Activated T-cell treated with anti-CD3 and anti-CD28 coated beads, Interleukin-2, amount 50 U/mL, for 4 hours (primary cell): ENCODE measurements around the gene CAMK2A. TPM values are rescaled to one million over a fixed set of nuclear protein-coding genes. Genes with fewer than 3 reads are reported as not detected.

Experiments used
- ATAC-seq, 2 donors: fragments of 200-7000 bp; cut with Tn5 transposase; one replicate each; pipeline ENCODE4 v1.10.0; 2021
- DNase-seq: peaks from one replicate; pipeline ENCODE4 v3.0.0-alpha.2; 2020
- H3K27me3 Mint-ChIP-seq: one replicate; pipeline ENCODE4 v1.8.0; 2021; ENCODE audit warnings: low read depth, mixed read lengths
- H3K36me3 Mint-ChIP-seq: one replicate; pipeline ENCODE4 v1.8.0; 2022; ENCODE audit warnings: mixed read lengths; ENCODE audit not compliant: insufficient read depth
- H3K4me1 Mint-ChIP-seq: one replicate; pipeline ENCODE4 v1.8.0; 2021; ENCODE audit warnings: low read depth, mixed read lengths
- H3K4me3 Mint-ChIP-seq: one replicate; pipeline ENCODE4 v1.8.0; 2021; ENCODE audit warnings: mild to moderate bottlenecking, moderate library complexity, mixed read lengths
- H3K9me3 Mint-ChIP-seq: one replicate; pipeline ENCODE4 v1.8.0; 2021; ENCODE audit warnings: mixed read lengths
- total RNA-seq, 3 donors: library from RNA; stranded (reverse); gene quantifications; one replicate each; pipeline ENCODE4 v1.2.1, GENCODE V29; 2021

CAMK2A gene
- total RNA-seq = not detected

GRCh38 chr5:150289551-150290390, at the start of gene CAMK2A:
TSS of gene CAMK2A (minus strand) at chr5:150289773. CDS start at chr5:150289625, 148 bp downstream.
- no peak for ATAC-seq
- Mint-ChIP-seq H3K4me1 (no peaks in the 10 kb centered on the region), H3K4me3 (no peak within 1 kb of the TSS), H3K9me3 (no peaks in the 10 kb centered on the region), H3K27me3 (peaks cover 6% of the 10 kb centered on the region), H3K36me3 (no peaks in the 10 kb centered on the region)
- DNase-seq = no peak

- H3K9me3 Mint-ChIP-seq = no peaks in the 10 kb centered on the region
- peaks cover 4% of the 10 kb centered on the region for H3K4me1 Mint-ChIP-seq
- no peak for ATAC-seq
- H3K27me3 Mint-ChIP-seq = no peaks in the 10 kb centered on the region
- no peaks in the 10 kb centered on the region for H3K36me3 Mint-ChIP-seq
- no peak overlapping the region for H3K4me3 Mint-ChIP-seq
- no peak for DNase-seq
Measured at GRCh38 chr5:150339165-150339564, 49.6 kb upstream of the CAMK2A start.

- H3K27me3 Mint-ChIP-seq = no peaks in the 10 kb centered on the region
- H3K9me3 Mint-ChIP-seq = no peaks in the 10 kb centered on the region
- ATAC-seq (no peak), DNase-seq (no peak)
- H3K4me3 Mint-ChIP-seq = no peak overlapping the region
- no peaks in the 10 kb centered on the region for H3K36me3 Mint-ChIP-seq
- H3K4me1 Mint-ChIP-seq = peaks cover 4% of the 10 kb centered on the region
Measured at GRCh38 chr5:150338546-150338945, 49.0 kb upstream of the CAMK2A start.

DNA sequence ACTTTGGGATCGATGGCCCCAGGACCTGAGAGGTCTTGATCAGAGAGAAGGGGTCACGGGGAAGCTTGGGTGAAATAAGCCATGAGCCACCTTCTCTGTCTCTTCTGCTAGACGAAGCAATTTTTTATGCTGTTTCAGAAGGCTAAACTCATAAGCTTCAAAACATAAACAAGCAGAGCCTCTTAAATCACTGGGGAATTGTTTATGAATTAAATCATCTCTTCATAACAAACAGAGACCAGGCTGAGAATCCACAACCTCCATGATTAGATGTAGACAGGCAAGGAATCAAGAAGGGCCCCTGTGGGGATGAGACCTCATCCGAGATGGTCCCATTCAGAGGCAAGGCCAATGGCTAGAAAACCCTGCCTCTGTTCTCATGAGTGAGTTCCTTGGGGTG, 46.2 kb upstream of the CAMK2A start:
- no peaks in the 10 kb centered on the region for H3K4me1 Mint-ChIP-seq
- no peak overlapping the region for H3K4me3 Mint-ChIP-seq
- DNase-seq (no peak), ATAC-seq (no peak)
- H3K27me3 Mint-ChIP-seq = no peaks in the 10 kb centered on the region
- H3K36me3 Mint-ChIP-seq = no peaks in the 10 kb centered on the region
- no peaks in the 10 kb centered on the region for H3K9me3 Mint-ChIP-seq

- ATAC-seq (no peak), DNase-seq (no peak)
- H3K27me3 Mint-ChIP-seq = no peaks in the 10 kb centered on the region
- no peak overlapping the region for H3K4me3 Mint-ChIP-seq
- no peaks in the 10 kb centered on the region for H3K36me3 Mint-ChIP-seq
- H3K4me1 Mint-ChIP-seq = no peaks in the 10 kb centered on the region
- no peaks in the 10 kb centered on the region for H3K9me3 Mint-ChIP-seq
Measured at GRCh38 chr5:150333400-150333799, 43.8 kb upstream of the CAMK2A start.

DNA sequence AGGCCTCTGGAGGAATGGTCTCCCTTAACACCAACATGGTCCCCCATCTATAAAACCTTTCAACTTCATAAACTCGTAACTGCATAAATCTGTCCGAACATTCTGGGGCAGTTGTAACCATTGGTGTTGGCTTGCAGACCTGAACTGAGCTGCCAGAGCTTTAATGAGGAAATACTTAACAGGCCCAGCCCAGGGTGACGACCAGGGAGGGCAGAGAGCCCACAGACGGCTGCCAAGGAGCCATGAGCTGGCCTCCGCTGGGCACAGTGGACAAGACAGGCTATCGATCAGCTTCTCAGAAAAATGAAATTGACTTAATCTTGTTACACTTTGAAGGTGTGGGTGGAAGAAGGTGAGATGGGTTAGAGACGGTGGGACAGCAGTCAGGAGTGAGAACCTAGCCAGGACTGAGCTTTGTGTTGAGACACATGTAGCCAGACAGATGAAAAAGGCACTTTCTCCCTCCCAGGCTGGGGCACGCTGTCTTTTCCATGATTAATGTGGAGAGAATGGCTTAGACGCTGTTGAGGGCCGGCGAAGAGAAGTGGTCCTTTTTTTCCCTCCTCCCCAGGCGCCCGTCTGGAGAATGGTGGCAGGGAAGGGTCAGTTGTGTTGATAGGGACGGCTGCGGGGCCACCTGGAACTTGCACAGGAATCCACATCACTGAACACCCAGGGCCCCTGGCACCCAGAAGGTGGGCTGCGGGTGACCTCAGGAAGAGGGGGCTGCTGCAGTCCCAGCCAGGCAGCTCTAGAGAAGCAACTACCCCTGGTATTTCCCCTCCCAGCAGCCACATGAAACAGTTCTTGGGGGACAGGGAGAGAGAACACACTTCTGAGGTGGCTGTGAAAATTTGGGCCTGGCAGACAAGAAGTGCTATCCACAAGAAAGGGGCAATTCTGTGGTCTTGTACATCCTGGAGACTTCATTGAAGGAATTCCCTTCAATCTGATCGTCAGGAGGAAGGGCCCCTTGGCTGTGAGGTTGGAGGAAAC, 40.6 kb upstream of the CAMK2A start:
- Mint-ChIP-seq H3K4me1 (no peaks in the 10 kb centered on the region), H3K27me3 (no peaks in the 10 kb centered on the region)
- DNase-seq = no peak

GRCh38 chr5:150329038-150329437, 39.5 kb upstream of the CAMK2A start:
- no peaks in the 10 kb centered on the region for H3K4me1 Mint-ChIP-seq
- H3K27me3 Mint-ChIP-seq = no peaks in the 10 kb centered on the region
- no peaks in the 10 kb centered on the region for H3K36me3 Mint-ChIP-seq
- no peak for ATAC-seq
- no peak for DNase-seq
- no peak overlapping the region for H3K4me3 Mint-ChIP-seq
- H3K9me3 Mint-ChIP-seq = no peaks in the 10 kb centered on the region

More for the DNA sequence above, 40.6 kb upstream of the CAMK2A start:
- ATAC-seq = no peak
- H3K36me3 Mint-ChIP-seq = no peaks in the 10 kb centered on the region
- no peaks in the 10 kb centered on the region for H3K9me3 Mint-ChIP-seq
- no peak overlapping the region for H3K4me3 Mint-ChIP-seq

GRCh38 chr5:150328515-150328914, 38.9 kb upstream of the CAMK2A start:
- no peaks in the 10 kb centered on the region for H3K27me3 Mint-ChIP-seq
- H3K36me3 Mint-ChIP-seq = no peaks in the 10 kb centered on the region
- ATAC-seq (no peak), DNase-seq (no peak)
- no peaks in the 10 kb centered on the region for H3K4me1 Mint-ChIP-seq
- no peak overlapping the region for H3K4me3 Mint-ChIP-seq
- H3K9me3 Mint-ChIP-seq = no peaks in the 10 kb centered on the region

GRCh38 chr5:150327139-150327538, 37.6 kb upstream of the CAMK2A start:
- Mint-ChIP-seq H3K27me3 (no peaks in the 10 kb centered on the region), H3K4me3 (no peak overlapping the region), H3K4me1 (no peaks in the 10 kb centered on the region), H3K9me3 (no peaks in the 10 kb centered on the region), H3K36me3 (no peaks in the 10 kb centered on the region)
- ATAC-seq (no peak), DNase-seq (no peak)

- Mint-ChIP-seq H3K27me3 (no peaks in the 10 kb centered on the region), H3K4me3 (no peak overlapping the region), H3K36me3 (no peaks in the 10 kb centered on the region), H3K4me1 (no peaks in the 10 kb centered on the region), H3K9me3 (no peaks in the 10 kb centered on the region)
- DNase-seq (no peak), ATAC-seq (no peak)
Measured at GRCh38 chr5:150326707-150327106, 37.1 kb upstream of the CAMK2A start.

GRCh38 chr5:150325426-150325825, 35.9 kb upstream of the CAMK2A start:
- ATAC-seq (no peak), DNase-seq (no peak)
- Mint-ChIP-seq H3K9me3 (no peaks in the 10 kb centered on the region), H3K4me1 (no peaks in the 10 kb centered on the region), H3K27me3 (no peaks in the 10 kb centered on the region), H3K36me3 (no peaks in the 10 kb centered on the region), H3K4me3 (no peak overlapping the region)

GRCh38 chr5:150323819-150324218, 34.2 kb upstream of the CAMK2A start:
- Mint-ChIP-seq H3K27me3 (no peaks in the 10 kb centered on the region), H3K36me3 (no peaks in the 10 kb centered on the region), H3K4me3 (no peak overlapping the region), H3K4me1 (no peaks in the 10 kb centered on the region), H3K9me3 (no peaks in the 10 kb centered on the region)
- DNase-seq (no peak), ATAC-seq (no peak)

DNA sequence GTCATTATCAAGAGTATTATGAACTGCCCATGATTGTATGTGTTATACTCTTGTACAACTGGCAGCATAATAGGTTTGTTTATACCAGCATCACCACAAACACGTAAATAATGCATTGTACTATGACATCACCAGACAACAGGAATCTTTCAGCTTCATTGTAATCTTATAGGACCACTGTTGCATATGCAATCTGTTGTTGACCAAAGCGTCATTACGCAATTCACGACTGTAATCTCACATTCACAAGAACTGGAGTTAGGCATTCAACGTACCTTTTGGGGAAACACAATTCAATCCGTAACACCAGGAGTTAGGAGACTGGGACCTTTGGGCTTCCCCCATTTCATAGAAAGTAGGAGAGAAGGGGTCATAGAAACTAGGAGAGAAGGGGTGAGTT, 33.5 kb upstream of the CAMK2A start:
- no peak for ATAC-seq
- no peak overlapping the region for H3K4me3 Mint-ChIP-seq
- H3K4me1 Mint-ChIP-seq = no peaks in the 10 kb centered on the region
- no peaks in the 10 kb centered on the region for H3K36me3 Mint-ChIP-seq
- H3K9me3 Mint-ChIP-seq = no peaks in the 10 kb centered on the region
- H3K27me3 Mint-ChIP-seq = no peaks in the 10 kb centered on the region
- no peak for DNase-seq

GRCh38 chr5:150322202-150322601, 32.6 kb upstream of the CAMK2A start:
- Mint-ChIP-seq H3K4me1 (no peaks in the 10 kb centered on the region), H3K36me3 (no peaks in the 10 kb centered on the region), H3K27me3 (no peaks in the 10 kb centered on the region), H3K4me3 (no peak overlapping the region), H3K9me3 (no peaks in the 10 kb centered on the region)
- no peak for ATAC-seq
- no peak for DNase-seq
